Effector CD4-positive, alpha-beta T cell (primary cell): ENCODE results near the gene ACSS1.

Experiments
- DNase-seq: peaks from one replicate; pipeline ENCODE4 v3.0.0-alpha.2; 2020

The ACSS1 gene

DNA sequence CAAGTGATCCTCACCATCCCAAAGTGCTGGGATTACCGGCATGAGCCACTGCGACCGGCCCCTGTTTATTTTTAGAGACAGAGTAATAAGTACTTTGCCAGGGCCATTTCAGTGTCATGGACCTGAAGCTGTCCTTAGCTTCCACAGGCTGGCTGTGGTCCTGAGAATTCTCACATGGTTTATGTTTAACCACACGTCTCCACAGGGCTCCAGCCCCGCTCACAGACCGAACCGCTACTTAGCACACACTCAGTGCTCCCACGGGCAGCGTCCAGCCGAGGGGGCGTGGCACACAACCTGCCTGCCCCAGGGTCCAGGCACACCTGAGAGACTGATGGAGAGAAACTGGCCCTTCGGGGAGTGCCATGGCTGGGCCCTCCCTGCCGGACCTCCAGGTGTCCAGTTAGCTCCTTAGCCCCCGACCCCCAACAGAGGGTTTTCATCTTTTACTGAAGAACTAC, 11.7 kb downstream of the ACSS1 start:
- no peak for DNase-seq

DNA sequence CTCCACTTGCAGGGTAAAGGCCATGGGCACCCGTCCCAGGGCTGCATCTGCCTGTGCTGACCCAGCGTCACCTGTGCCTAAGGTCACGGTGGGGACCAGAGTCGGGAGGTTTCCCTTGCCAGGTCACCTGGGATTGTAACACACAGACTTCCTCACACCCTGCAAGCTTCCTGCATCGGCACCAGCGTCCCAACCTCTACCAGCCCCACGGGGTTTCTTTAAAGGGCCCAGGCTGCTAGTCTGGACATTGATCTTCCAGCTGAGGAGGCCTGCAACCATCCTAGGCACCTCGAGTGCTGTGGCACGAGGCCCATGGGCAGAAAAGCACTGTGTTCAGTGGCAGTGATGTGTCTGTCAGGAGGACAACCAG, 12.6 kb downstream of the ACSS1 start:
- no peak for DNase-seq

DNA sequence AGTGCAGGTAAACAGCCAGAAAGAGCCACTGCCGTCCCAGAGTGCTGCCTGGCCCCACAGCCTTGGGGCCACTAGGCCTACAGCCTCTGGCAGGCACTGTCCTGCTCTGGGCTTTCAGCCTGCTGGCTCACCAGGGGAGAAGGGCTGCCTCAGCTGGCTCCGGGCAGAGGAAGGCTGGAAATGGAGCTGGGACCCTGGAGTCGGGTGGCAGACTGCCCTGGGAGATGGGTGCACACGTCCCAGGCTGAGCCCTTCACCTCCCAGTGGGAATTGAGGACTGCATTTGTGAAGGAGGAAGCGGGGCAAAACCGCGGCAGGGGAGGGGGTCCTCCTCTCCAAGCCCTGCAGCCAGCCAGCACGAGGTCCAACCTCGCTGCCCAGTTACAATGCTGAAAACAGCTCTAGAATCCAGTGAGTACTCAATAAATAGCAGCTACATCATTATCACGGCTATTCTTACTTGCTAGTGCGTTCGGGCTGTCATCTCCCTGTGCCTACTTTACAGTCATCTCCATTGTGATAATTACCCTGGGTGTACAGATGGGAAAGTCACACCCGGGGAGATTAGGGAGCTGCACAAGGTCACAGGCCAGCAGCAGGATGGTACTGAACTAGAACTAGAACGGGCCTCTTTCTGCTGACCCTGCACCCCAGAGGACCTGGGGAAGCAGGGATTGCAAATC, 13.1 kb downstream of the ACSS1 start:
- no peak for DNase-seq

DNA sequence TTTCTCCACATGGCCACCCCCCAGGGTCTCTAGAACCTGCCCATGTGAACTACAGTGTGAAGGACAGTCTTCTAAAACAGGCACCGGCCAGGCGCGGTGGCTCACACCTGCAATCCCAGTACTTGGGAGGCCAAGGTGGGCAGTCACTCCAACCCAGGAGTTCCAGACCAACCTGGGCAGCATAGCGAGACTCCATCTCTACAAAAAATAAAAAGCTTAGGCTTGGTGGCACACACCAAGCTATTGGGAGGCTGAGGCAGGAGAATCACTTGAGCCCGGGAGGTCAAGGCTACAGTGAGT, 13.7 kb downstream of the ACSS1 start:
- DNase-seq: no peak

DNA sequence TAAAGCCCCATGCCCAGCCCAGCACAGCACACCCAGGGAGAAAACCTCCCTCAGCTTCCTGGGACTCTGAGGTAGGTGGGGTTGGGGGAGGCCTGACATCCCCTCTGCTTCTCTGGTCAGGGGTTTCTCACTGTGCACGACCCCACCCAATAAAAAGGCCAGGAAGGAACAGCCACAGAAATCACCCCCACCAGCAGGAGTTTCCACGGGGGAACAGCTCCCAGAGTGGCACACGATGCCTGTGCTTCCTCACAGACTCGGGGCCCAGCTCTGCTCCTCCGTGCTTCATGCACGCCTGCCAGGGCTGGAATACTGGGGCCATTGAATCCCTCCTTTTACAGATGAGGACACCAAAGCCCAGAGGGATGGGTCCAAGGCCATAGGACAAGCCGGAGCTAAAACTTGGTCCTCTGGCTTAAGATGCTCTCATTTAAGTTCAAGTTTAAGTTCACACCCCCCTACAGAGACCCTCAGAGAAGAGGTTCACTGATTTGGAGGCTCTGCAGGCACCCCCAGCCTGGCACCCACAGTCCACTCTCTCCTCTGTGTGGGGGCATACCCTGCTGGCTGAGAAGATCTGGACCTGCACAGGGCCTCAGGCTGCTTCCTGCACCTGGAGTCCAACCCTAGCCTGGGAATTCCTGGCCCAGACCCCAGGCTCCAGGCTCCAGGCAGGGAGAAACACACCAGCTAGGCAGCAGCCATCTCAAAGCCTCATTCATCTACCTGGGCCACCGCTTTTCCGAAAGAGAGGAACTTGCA, 14.3 kb downstream of the ACSS1 start:
- DNase-seq: no peak

DNA sequence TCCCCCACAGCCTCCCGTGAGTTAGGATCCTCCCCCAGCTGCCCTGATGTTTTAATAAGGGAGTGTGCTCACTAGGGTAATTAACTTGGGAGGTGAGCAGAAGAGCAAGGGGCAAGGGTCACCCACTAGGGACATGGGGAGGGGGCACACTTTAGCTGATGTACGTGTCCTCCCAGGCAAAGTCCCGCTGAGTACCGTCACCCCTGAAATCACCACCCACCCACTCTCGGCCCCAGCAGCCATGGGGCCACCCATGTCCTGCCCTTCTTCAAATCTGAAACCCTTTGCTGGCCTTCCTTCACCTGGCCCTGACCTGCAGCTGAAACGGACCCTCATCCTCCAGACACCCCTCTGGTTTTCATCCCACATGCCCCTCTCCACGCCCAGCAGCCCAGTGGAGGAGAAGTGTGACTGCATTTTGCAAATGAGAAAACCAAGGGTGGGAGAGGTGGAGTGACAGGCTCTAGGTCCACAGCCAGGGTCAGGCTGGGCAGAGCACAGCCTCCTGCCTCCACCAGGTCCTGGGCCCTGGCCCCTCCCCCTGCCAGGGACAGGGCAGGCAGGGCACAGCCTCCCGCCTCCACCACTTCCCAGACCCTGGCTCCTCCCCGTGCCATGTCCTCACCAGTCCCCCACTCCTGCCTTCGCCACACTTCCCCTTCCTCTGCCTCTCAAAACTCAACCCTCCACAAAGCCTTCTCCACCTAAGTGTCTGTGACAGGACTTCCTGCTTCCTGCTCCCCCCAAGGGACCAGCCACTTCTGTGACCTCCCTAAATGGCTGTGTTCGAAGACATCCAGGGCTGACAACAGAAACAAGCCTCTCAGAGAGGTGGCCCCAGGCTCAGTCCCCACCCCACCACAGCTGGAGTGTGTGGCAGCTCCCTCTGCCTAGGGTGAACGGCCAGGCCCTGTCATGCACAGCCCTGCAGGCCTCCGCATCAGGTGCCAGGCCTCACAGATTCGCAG, 15.1 kb downstream of the ACSS1 start:
- peak; percentile 16 for DNase-seq

DNA sequence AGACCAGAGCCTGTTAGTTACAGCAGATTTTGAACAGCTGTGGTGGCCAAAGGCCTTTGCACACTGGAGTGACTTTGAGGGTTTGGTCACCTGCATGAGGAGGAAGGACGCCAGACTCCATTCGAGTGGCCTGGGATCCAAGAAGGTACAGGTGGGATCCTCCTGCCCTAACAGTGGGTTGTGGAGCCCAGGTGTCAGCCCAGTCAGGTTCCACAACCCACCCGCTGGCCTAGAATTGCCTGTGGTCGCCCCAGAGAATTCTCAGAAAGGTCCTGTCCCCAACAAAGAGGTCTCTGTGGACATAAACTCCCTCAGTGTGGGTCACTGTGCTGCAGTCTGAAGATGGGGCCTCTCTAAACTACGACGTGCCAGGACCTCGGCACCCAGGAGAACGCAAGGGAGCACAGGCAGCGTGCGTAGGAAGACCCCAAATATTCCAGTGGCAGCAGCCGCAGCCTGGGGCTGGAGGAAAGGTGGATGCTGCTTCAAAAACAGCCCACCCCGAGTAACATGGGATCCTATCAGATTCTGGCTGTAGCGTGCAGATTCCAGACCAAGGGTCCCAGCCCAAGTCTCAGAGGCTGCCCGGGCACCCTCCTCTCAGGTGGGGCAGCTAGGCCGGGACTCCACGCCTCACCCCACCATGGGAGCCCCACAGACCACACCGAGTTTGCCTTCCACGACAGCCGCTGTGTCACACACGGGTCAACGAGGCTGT, 16.0 kb downstream of the ACSS1 start:
- DNase-seq: no peak

DNA sequence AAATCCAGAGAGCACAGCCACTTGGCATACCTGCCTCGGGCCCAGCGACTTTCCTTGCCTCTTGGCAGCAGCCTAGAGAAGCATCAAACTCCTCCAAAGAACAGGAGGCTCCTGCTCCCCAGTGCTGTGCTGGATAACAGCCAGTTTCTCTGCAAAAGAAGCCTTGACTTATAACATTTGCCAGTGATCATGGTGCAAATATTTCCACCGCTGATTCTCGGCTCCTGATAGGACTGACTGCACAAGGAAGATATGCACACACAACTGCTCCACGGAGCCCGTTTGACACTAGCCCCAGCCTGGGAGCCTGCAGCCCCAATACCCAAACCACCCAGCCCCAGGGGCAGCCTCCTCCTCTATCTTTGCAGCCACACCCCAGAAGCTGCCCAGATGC, 17.5 kb downstream of the ACSS1 start:
- no peak for DNase-seq

DNA sequence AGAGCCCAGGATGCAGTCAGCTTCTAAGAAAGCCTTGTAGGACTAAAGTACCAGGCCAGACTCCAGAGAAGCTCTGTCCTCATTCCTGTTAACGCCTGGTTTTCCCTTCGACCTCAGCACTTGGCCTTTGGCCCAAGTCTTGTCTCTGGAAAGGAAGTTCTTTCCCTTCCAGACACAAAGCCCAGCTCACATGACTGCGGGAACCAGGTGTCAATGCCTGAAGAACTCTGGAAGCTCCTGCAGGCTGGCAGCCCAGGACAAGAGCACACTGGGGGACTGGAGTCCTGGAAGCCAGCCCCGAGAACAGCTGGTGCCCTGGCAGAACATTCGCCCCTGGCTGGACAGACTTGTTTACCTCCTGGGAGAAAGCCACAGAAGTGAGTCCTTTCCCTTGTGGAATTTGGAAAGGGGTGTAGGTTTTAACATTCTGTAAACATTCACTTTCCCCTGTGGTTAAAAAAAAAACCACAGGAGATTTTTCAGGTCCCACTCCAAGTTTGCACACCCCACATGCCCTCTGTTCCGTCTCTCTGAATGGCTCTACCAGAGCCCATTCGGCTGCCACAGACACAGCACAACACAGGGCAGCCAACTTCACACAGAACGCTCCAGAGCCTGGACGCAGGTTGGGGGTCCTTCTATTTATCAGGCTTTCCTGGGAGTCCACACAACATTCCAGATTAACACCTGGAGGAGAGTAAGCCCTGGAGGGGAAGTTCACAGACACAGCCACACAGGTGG, 18.1 kb downstream of the ACSS1 start:
- DNase-seq: no peak

DNA sequence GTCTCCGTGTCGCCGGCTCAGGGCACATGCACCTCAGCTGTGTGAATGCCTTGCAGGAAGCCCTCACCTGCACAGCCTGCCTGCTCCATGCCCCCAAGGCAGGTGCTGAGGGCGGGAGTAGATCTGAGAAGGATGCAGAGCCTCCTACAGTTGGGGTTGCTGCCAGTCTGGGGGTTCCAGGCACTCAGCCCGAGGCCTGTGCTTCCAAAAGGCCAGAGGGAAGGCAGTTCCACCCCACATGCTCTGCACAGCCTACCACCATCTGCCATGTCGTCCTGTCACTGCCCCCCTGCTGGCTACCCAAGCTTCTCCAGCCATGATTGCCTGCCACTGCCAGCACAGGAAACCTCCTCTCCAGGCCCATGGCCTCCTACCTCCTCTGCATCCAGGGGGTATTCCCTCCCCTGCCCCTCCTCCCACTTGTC, 19.3 kb downstream of the ACSS1 start:
- DNase-seq: no peak

DNA sequence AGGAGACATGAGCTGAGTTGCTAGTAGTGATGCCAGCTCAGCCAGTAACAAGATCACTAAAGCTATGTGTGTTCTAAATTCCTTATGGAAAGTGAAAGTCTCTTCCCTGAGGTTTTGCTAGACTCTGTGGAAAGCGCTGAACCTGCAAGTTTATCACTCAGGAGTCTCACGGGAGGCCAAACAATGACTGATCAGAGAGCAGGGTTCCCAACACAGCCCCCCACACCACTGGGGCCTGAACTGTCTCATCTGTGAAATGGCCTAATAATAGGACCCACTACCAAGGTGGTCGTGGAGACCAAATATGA, 19.9 kb downstream of the ACSS1 start:
- DNase-seq: no peak

DNA sequence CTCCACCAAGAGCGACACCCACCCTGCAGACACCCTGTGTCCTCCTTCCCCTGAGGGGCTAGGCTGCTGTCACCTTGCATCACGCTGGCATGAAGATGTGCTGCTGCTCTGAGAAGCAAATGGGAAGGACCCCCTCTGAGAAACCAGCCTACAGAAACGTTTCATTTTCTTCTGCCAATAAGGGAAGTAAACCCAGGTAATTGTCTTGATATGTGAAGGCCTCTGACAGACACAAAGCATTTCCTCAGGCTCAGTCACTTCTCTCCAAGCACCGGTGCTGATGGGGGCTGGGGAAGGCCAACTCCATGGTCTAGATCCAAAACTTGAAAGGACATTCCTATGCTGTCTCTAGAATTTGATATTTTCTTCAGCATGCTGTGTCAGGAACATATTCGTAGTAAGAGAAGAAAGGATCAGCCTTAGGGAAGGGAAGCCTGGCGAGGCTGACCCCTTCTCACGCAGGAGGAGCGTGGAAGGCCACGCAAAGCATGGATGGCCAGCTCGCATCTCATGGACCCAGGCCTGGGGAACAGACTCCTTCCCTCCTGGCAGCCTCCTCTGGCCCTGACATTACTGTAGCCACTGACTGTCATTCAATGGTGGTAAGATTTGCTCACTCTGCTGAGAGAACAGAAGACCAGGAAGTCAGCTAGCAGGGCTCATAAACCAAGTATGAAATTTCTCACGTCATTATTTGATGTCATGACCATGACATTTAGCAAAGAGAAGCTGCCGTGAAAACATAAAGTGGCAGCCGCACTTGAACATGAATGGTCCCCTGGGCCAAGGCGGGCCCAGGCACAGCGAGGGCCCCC, 20.4 kb downstream of the ACSS1 start:
- no peak for DNase-seq

DNA sequence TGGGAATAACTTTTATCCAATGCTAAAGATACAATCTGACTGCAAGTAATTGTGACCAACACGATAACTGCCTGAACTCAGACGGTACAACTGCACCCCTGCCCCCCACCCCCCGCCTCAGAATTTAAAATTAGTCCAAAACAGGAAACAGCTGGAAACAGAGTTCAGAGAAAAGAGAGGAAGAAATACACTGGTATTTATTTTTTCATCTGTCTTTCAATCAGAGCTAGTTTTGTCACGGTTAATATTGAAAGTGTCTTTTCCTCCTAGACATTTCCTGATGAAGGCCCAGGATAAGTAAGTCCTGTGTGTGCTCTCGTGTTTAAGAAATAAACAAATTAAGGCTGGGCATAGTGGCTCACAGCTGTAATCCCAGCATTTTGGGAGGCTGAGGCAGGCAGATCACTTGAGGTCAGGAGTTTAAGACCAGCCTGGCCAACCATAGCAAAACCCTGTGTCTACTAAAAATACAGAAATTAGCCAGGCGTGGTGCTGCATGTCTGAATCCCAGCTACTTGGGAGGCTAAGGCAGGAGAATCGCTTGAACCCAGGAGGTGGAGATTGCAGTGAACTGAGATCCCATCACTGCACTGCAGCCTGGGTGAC, 21.5 kb downstream of the ACSS1 start:
- DNase-seq: no peak

DNA sequence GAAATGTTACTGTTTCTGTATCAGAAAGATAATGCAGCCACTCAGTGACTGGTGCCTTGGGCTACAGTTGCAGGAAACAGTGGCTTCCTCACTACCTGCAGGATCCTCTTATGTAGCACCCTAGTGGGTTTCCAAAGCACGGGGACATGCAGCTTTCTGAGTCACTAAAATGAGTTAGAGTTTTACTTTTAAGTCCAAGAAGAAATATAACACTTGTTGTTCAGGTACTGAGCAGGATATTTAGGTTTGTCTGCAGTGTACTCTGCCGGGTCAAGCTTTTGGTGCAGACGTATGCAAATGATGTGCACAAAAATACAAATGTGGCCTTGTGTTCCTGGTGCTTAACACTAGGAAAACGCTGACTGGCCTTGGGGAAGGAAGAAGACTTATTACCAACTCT, 22.0 kb downstream of the ACSS1 start:
- no peak for DNase-seq

DNA sequence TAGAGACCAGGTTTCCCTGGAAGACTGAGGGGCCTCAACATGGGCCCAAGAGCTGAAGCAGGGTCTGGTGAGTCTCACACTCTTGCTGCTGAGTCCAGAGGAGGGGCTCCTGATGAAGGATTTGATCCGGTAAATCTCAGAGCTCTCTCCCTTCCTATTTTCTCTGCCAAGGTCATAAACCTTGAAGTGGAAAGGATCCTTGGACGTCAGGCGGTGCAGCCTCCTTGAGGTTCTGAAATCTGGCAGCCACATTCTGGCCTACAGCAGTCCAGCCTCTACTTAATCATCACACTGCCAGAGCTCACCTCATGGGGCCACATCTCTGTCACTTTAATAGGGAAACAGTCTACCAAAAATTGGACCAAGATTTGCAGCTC, 24.0 kb downstream of the ACSS1 start:
- no peak for DNase-seq

DNA sequence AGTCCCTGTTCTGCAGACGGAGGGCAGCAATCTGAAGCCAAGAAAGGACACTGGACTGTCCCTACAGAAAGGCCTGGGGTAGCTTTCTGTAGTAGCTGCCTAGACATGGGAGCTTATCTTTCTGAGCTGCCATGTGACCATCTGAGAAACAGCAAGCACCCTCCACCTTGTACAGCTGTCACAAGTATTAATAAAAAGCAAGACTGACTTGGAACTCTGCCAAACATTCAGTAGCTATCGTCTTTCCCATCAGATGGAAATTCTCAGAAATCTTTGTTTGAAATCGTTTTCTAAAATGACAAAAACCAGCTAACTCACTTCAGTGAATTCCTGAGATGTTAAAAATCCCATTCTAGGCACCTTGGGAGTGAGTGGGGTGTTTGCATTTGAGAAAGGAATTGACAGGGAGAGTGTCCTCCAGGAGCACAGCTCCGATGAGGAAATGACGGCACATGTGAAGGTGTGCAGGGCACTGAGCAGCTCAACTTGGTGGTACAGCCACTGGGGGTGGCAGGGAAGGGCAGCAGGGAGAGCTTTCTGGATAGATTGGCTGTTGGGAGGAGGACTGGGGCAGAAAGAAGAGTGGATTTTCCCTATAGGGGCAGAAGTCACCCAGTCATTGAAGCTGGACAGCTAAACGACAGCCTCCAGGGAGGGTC, 24.5 kb downstream of the ACSS1 start:
- no peak for DNase-seq

DNA sequence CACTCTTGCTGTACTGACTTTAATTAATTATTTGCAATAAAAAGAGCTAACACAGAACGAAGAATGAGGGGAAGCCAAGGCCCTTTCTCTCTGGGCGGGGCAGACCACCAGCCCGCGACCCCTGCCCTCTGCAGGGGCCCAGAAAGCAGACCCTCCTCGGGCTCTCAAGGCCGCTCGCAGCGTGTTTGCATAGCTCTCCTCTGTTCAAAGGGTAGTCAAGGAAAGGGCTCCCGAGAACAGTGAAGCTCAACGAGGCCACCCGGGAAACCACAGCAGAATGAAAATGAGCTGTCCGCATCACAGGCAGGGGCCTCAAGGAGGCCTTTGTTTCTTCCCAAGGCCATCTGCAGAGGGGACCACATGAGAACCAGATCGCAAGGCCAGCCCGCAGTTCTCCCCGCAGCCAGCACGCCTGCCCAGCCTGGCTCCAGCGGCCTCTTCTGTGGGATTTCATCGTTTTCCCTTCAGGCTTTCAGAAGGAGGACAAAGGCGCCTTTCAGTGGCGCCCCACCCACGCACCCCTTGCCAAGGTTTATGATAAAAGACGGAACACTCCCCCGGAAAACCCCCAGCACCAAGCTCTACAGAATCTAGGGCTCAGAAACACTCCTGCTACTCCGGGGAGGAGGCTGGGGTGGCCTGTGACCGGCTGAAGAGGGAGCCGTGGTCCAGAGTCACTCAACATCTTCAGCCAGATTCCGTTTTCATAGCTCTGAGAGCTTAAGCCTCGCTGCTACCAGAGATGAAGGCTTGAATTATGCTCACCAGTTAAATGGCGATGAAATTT, 25.3 kb downstream of the ACSS1 start:
- no peak for DNase-seq

DNA sequence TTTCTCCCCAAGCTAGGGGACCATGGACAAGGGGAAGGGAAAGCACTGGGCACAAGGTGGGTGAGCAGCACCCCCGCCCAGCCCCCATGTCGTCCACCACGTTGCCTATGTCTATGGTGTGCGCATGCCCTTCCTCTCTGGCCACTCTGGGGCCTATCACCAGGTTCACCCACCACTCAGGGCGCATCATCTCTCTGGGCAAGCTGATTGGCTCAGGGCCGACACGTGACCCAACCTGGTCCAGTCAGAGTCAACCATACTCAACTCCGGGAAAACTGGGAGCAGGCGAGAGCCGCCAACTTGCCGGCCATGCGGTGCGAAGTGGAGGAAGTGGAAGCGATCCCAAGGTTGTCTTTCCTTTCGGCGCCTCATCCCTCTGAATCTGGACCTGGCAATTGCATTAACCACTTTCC, 25.9 kb downstream of the ACSS1 start:
- no peak for DNase-seq

DNA sequence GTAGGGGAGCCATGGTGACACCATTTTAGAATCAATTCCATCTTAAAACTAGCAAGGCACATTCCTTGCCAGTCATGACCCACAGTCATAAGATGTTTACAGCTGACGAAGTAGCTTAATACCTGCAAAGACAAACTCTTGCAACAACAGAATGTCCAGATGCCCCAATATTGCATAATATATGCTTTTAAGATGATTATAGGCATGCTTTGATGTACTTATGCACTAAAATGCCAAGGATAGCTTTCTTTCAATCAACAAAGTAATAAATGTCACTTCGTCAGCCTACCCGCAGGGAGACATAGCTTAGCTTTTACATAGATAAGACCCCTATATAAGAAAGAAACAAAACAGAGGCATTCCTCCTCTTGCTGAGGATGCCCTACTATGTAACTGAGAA, 26.7 kb downstream of the ACSS1 start:
- no peak for DNase-seq
